ENCODE data around the gene PANK1.

Gene PANK1

GRCh38 chr10:89615112-89615511 is 29.9 kb downstream of the PANK1 start:
- DNase-seq, result no peak

- DNase-seq, result no peak
These were observed 31.5 kb downstream of the PANK1 start for GRCh38 chr10:89613582-89613981.

- DNase-seq, result no peak
These were observed 33.8 kb downstream of the PANK1 start for GRCh38 chr10:89611282-89611681.

GRCh38 chr10:89609833-89610346 is 35.2 kb downstream of the PANK1 start:
- no peak for DNase-seq

- no peak for DNase-seq
These were observed 40.8 kb downstream of the PANK1 start for GRCh38 chr10:89604200-89604599.

- DNase-seq, result no peak
These were observed 42.1 kb downstream of the PANK1 start for GRCh38 chr10:89602919-89603318.

- no peak for DNase-seq
These were observed 43.2 kb downstream of the PANK1 start for GRCh38 chr10:89601728-89602361.

GRCh38 chr10:89600041-89600440 is 45.0 kb downstream of the PANK1 start:
- no peak for DNase-seq

GRCh38 chr10:89593043-89593442 is 52.0 kb downstream of the PANK1 start:
- DNase-seq, result no peak

- DNase-seq, result no peak
These were observed 52.5 kb downstream of the PANK1 start for GRCh38 chr10:89592539-89592938.

- no peak for DNase-seq
These were observed 53.2 kb downstream of the PANK1 start for GRCh38 chr10:89591796-89592271.

- no peak for DNase-seq
These were observed 53.8 kb downstream of the PANK1 start for GRCh38 chr10:89591111-89591795.

- no peak for DNase-seq
These were observed 54.7 kb downstream of the PANK1 start for GRCh38 chr10:89590326-89590725.

- DNase-seq, result no peak
These were observed 55.8 kb downstream of the PANK1 start for GRCh38 chr10:89589101-89589720.

- no peak for DNase-seq
These were observed 56.4 kb downstream of the PANK1 start for GRCh38 chr10:89588671-89589070.

- DNase-seq, result no peak
These were observed 63.0 kb downstream of the PANK1 start for GRCh38 chr10:89582022-89582421.

GRCh38 chr10:89580243-89580642 is 64.8 kb downstream of the PANK1 start:
- no peak for DNase-seq

GRCh38 chr10:89576696-89577095 is 68.3 kb downstream of the PANK1 start:
- no peak for DNase-seq

GRCh38 chr10:89576022-89576421 is 69.0 kb downstream of the PANK1 start:
- no peak for DNase-seq

GRCh38 chr10:89575031-89575430 is 70.0 kb downstream of the PANK1 start:
- no peak for DNase-seq

- DNase-seq, result no peak
These were observed 70.7 kb downstream of the PANK1 start for GRCh38 chr10:89574368-89574767.

GRCh38 chr10:89567576-89568245 is 77.3 kb downstream of the PANK1 start:
- no peak for DNase-seq

- no peak for DNase-seq
These were observed 78.0 kb downstream of the PANK1 start for GRCh38 chr10:89566992-89567391.

Measured in NCI-H1105 (cell line).